HepG2 (cell line): Measurements from ENCODE around the gene SNHG17. TPM values are rescaled to one million over a fixed set of nuclear protein-coding genes. Genes with fewer than 3 reads are reported as not detected.

Experiments used
- ATAC-seq: fragments of 200-7000 bp; cut with Tn5 transposase; 3 replicates; pipeline ENCODE4 v1.9.1; 2020; ENCODE audit warnings: mild to moderate bottlenecking, moderate library complexity
- BruUV-seq: library from RNA; stranded (reverse); fragments of 400-500 nt; replicated peaks from 2 replicates; lab custom pipeline; 2021; lab: Mats Ljungman, UMichigan
- CTCF ChIA-PET: fragments of 300-600 bp; formaldehyde crosslinking; extraction: SDS; loops from one replicate; lab custom pipeline; 2021; ENCODE audit warnings: low total read pairs, inconsistent platforms, low intra/inter-chr PET ratio; lab: Yijun Ruan, JAX
- POLR2A ChIA-PET: fragments of 350-600 bp; sonication (Branson Sonifier 250); formaldehyde crosslinking; loops from one replicate; lab custom pipeline; 2020; ENCODE audit warnings: antibody characterized with exemption, inconsistent platforms; lab: Yijun Ruan, JAX
- DNase-seq: peaks from one replicate; pipeline ENCODE4 v3.0.0-alpha.2; 2015; ENCODE audit warnings: low spot score
- FAIRE-seq: peaks from 3 replicates; lab custom pipeline; 2011; peaks lifted over from hg19 to GRCh38; lab: Jason Lieb, UNC
- H2AFZ ChIP-seq: one replicate; pipeline ENCODE4 v1.6.1; 2011; ENCODE audit warnings: low read length, inconsistent platforms
- H3K27ac ChIP-seq: fragments of 300-600 bp; 3 replicates; pipeline ENCODE4 v1.8.0; 2011; ENCODE audit warnings: mixed run types, mild to moderate bottlenecking, mixed read lengths, low read length, inconsistent platforms; ENCODE audit not compliant: insufficient read depth; ENCODE audit errors: extremely low read length
- H3K27me3 ChIP-seq, 2 experiments: fragments of 200-600 bp in 1 of 2; 2 replicates in 1 of 2; 3 replicates in 1 of 2; pipeline versions ENCODE4 v1.6.0 to v1.8.0; 2011; ENCODE audit warnings: low read length in 2 of 2, mild to moderate bottlenecking in 2 of 2, moderate library complexity in 2 of 2, inconsistent platforms in 1 of 2; ENCODE audit not compliant: insufficient read depth in 2 of 2, control insufficient read depth in 1 of 2
- H3K36me3 ChIP-seq, 2 experiments: fragments of 200-600 bp in 1 of 2; replicated peaks in 1 of 2; 2 replicates in 1 of 2; 3 replicates in 1 of 2; pipeline versions ENCODE4 v1.5.1 to v1.8.0; 2011; ENCODE audit warnings: low read length in 2 of 2, inconsistent platforms in 1 of 2; ENCODE audit not compliant: insufficient read depth in 2 of 2, control insufficient read depth in 1 of 2
- H3K4me1 ChIP-seq: 2 replicates; pipeline ENCODE4 v1.5.1; 2012; ENCODE audit warnings: low read length, inconsistent platforms; ENCODE audit not compliant: insufficient read depth
- H3K4me2 ChIP-seq: 2 replicates; pipeline ENCODE4 v1.6.0; 2011; ENCODE audit warnings: low read depth, low read length, inconsistent platforms
- H3K4me3 ChIP-seq, 3 experiments: fragments of 200-600 bp in 1 of 3; sonication (generic), shearing (Covaris generic) in 1 of 3; replicated peaks in 1 of 3; 2 replicates each; pipeline ENCODE4 v1.5.1; 2011 to 2016; ENCODE audit warnings: low read length in 3 of 3, inconsistent platforms in 2 of 3, low read depth in 2 of 3, mild to moderate bottlenecking in 2 of 3, control low read depth in 1 of 3, mixed read lengths in 1 of 3; ENCODE audit not compliant: insufficient read depth in 1 of 3
- H3K79me2 ChIP-seq: one replicate; pipeline ENCODE4 v1.6.1; 2011; ENCODE audit warnings: low read length, inconsistent platforms; ENCODE audit not compliant: insufficient read depth
- H3K9ac ChIP-seq: 2 replicates; pipeline ENCODE4 v1.6.0; 2011; ENCODE audit warnings: mild to moderate bottlenecking, low read depth, low read length, inconsistent platforms; ENCODE audit not compliant: insufficient read depth
- H3K9me3 ChIP-seq: 2 replicates; pipeline ENCODE4 v1.5.1; 2012; ENCODE audit warnings: mild to moderate bottlenecking, low read length
- H4K20me1 ChIP-seq: 2 replicates; pipeline ENCODE4 v1.6.0; 2011; ENCODE audit warnings: inconsistent platforms, mild to moderate bottlenecking, low read length, moderate library complexity; ENCODE audit not compliant: insufficient read depth
- ZBTB42 ChIP-seq: sonication (generic); formaldehyde crosslinking; IDR thresholded peaks from 2 replicates; pipeline ENCODE4 v1.5.0; 2020; ENCODE audit warnings: mild to moderate bottlenecking, missing genetic modification reagents
- WGBS: methylation state at CpG from one replicate; pipeline ENCODE4 v1.1.6; 2017; ENCODE audit warnings: low lambda C conversion rate; 5-methylcytosine and 5-hydroxymethylcytosine counted together
- in situ Hi-C: cut with HindIII; loops from 2 replicates; pipeline ENCODE4 v1.10.0; 2017; ENCODE audit warnings: low pct_unique_long_range_greater_than_20kb; ENCODE audit not compliant: extremely low pct_ligation_motif_present
- intact Hi-C: fragments of 100-400 bp; cut with micrococcal nuclease; formaldehyde crosslinking; loops from one replicate; pipeline ENCODE4 v1.10.0; 2022; ENCODE audit not compliant: unreplicated experiment
- polyA plus RNA-seq, 8 experiments: library from polyadenylated mRNA; depleted of rRNA in 3 of 8; stranded (reverse) in 7 of 8; unstranded in 1 of 8; fragments of >200 nt; fragmentation: Illumina TruSeq in 4 of 8; extraction: Trizol in 4 of 8; gene quantifications; 2 replicates each; pipeline versions ENCODE4 v1.2.1 to v1.2.3, GENCODE V29; 2011 to 2016; ENCODE audit warnings: low read depth in 4 of 8, missing spikeins in 1 of 8, mixed read lengths in 1 of 8; ENCODE audit not compliant: insufficient read depth in 1 of 8
- total RNA-seq, 5 experiments: library from RNA; depleted of rRNA; stranded (reverse); fragments of >200 nt; fragmentation: Illumina TruSeq; extraction: Trizol; gene quantifications; 2 replicates each; pipeline ENCODE4 v1.2.3, GENCODE V29; 2016; ENCODE audit warnings: low read depth in 1 of 5
- TF ChIP-seq, protein P1 (sequence below): sonication (generic); formaldehyde crosslinking; IDR thresholded peaks from 2 replicates; pipeline ENCODE4 v1.4.0; 2020; ENCODE audit warnings: missing genetic modification reagents, borderline replicate concordance

SNHG17 gene
- total and polyA plus RNA-seq, 2 of the 13 experiments (the other 11 are each of a cell fraction or from before 2014, with no cell fraction given): 26.2 to 41.2 TPM

- H3K4me3 ChIP-seq: no peak overlapping the region
- CTCF ChIA-PET: no interaction called here
- intact Hi-C loops: no loop called here
- H2AFZ ChIP-seq: no peak overlapping the region
- no peak for DNase-seq
- BruUV-seq: no TSS peak
- H3K4me2 ChIP-seq: no peak overlapping the region
- TF ChIP-seq ZBTB42 (CRISPR knock-in tag): no peak
- TF ChIP-seq, protein P1, sequence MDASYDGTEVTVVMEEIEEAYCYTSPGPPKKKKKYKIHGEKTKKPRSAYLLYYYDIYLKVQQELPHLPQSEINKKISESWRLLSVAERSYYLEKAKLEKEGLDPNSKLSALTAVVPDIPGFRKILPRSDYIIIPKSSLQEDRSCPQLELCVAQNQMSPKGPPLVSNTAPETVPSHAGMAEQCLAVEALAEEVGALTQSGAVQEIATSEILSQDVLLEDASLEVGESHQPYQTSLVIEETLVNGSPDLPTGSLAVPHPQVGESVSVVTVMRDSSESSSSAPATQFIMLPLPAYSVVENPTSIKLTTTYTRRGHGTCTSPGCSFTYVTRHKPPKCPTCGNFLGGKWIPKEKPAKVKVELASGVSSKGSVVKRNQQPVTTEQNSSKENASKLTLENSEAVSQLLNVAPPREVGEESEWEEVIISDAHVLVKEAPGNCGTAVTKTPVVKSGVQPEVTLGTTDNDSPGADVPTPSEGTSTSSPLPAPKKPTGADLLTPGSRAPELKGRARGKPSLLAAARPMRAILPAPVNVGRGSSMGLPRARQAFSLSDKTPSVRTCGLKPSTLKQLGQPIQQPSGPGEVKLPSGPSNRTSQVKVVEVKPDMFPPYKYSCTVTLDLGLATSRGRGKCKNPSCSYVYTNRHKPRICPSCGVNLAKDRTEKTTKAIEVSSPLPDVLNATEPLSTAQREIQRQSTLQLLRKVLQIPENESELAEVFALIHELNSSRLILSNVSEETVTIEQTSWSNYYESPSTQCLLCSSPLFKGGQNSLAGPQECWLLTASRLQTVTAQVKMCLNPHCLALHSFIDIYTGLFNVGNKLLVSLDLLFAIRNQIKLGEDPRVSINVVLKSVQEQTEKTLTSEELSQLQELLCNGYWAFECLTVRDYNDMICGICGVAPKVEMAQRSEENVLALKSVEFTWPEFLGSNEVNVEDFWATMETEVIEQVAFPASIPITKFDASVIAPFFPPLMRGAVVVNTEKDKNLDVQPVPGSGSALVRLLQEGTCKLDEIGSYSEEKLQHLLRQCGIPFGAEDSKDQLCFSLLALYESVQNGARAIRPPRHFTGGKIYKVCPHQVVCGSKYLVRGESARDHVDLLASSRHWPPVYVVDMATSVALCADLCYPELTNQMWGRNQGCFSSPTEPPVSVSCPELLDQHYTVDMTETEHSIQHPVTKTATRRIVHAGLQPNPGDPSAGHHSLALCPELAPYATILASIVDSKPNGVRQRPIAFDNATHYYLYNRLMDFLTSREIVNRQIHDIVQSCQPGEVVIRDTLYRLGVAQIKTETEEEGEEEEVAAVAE (CRISPR knock-in tag): no peak
- TF ChIP-seq, all 625 proteins: peak for 0
- Histone ChIP-seq H4K20me1 (no peaks in the 10 kb centered on the region), H3K9ac (no peak overlapping the region), H3K9me3 (no peaks in the 10 kb centered on the region), H3K4me1 (peaks cover 9% of the 10 kb centered on the region), H3K36me3 (peaks cover 14 to 25% of the 10 kb centered on the region in 2 experiments), H3K27ac (no peak overlapping the region), H3K79me2 (no peaks in the 10 kb centered on the region), H3K27me3 (no peaks in the 10 kb centered on the region)
- FAIRE-seq: no peak
- in situ Hi-C loops: no loop called here
- POLR2A ChIA-PET: interaction anchor here (1.4 kb wide), 2 partner anchors 19 kb away, joined by 4 to 7 read pairs; partner anchors contain the start of genes RALGAPB and SNHG17
- no peak for ATAC-seq
- 90% methylated on average over 2 of the region's 2 CpGs for WGBS
Observed at GRCh38 chr20:38453941-38454340, 18.8 kb upstream of the SNHG17 start.
